Subcutaneous abdominal adipose tissue (tissue), 5 donors: ENCODE results near the gene SAMSN1.

Experiments
- H3K27ac ChIP-seq: one replicate; pipeline ENCODE4 v1.7.0; 2013; ENCODE audit warnings: low read depth, mild to moderate bottlenecking, inconsistent platforms, low read length, moderate library complexity
- H3K27me3 ChIP-seq, 5 donors: one replicate each; pipeline ENCODE4 v1.7.0; 2013; ENCODE audit warnings: low read length in 5 of 5, inconsistent platforms in 1 of 5; ENCODE audit not compliant: control insufficient read depth in 5 of 5, insufficient read depth in 4 of 5
- H3K36me3 ChIP-seq, 5 donors: one replicate each; pipeline ENCODE4 v1.7.0; 2013; ENCODE audit warnings: low read length in 5 of 5; ENCODE audit not compliant: control insufficient read depth in 5 of 5, insufficient read depth in 5 of 5
- H3K4me1 ChIP-seq, 5 donors: one replicate each; pipeline ENCODE4 v1.7.0; 2013; ENCODE audit warnings: low read length in 5 of 5, mild to moderate bottlenecking in 3 of 5, moderate library complexity in 1 of 5; ENCODE audit not compliant: control insufficient read depth in 5 of 5, insufficient read depth in 5 of 5
- H3K4me3 ChIP-seq, 5 donors: one replicate each; pipeline ENCODE4 v1.7.0; 2013; ENCODE audit warnings: low read length in 5 of 5, low read depth in 1 of 5
- H3K9ac ChIP-seq, 5 donors: one replicate each; pipeline ENCODE4 v1.7.0; 2013; ENCODE audit warnings: low read length in 5 of 5, mild to moderate bottlenecking in 4 of 5, moderate library complexity in 3 of 5
- H3K9me3 ChIP-seq, 5 donors: one replicate each; pipeline ENCODE4 v1.7.0; 2013; ENCODE audit warnings: low read length in 5 of 5; ENCODE audit not compliant: control insufficient read depth in 5 of 5
- donor health status: healthy.
- donor health status: healthy.
- donor health status: healthy.
- donor health status: healthy.
- donor health status: healthy.

Gene SAMSN1

GRCh38 chr21:14545906-14546480 is at the start of gene SAMSN1:
Gene SAMSN1, minus strand, starts transcription at chr21:14546315. Its CDS starts 54 bp downstream, at chr21:14546261.
- Histone ChIP-seq H3K9me3 (no peaks in the 10 kb centered on the region), H3K4me1 (no peaks in the 10 kb centered on the region), H3K9ac (peak within 1 kb of the TSS in 2 of 5 donors; percentile 26 to 39), H3K27ac (no peak within 1 kb of the TSS), H3K36me3 (no peaks in the 10 kb centered on the region), H3K27me3 (no peaks in the 10 kb centered on the region), H3K4me3 (peak within 1 kb of the TSS in 3 of 5 donors; percentile 34 to 40 (median 36))

- H3K9me3 ChIP-seq = peaks cover 0 to 5% (median 4%) of the 10 kb centered on the region in 5 donors
- H3K9ac ChIP-seq = no peak overlapping the region
- H3K27me3 ChIP-seq = no peaks in the 10 kb centered on the region
- no peak overlapping the region for H3K4me3 ChIP-seq
- H3K27ac ChIP-seq = no peak overlapping the region
- H3K4me1 ChIP-seq = peaks cover 0 to 16% (median 12%) of the 10 kb centered on the region in 5 donors
- H3K36me3 ChIP-seq = no peaks in the 10 kb centered on the region
These were observed 49.3 kb upstream of the SAMSN1 start for GRCh38 chr21:14595449-14595848.

GRCh38 chr21:14594967-14595366 is 48.9 kb upstream of the SAMSN1 start:
- Histone ChIP-seq H3K27me3 (no peaks in the 10 kb centered on the region), H3K9ac (no peak overlapping the region), H3K27ac (no peak overlapping the region), H3K4me3 (no peak overlapping the region), H3K9me3 (peaks cover 0 to 5% (median 4%) of the 10 kb centered on the region in 5 donors), H3K36me3 (no peaks in the 10 kb centered on the region), H3K4me1 (peaks cover 0 to 16% (median 12%) of the 10 kb centered on the region in 5 donors)

- Histone ChIP-seq H3K9ac (no peak overlapping the region), H3K27ac (no peak overlapping the region), H3K9me3 (peaks cover 0 to 5% (median 4%) of the 10 kb centered on the region in 5 donors), H3K4me3 (no peak overlapping the region), H3K27me3 (no peaks in the 10 kb centered on the region), H3K4me1 (peaks cover 0 to 16% (median 12%) of the 10 kb centered on the region in 5 donors), H3K36me3 (no peaks in the 10 kb centered on the region)
These were observed 47.1 kb upstream of the SAMSN1 start for GRCh38 chr21:14593230-14593629.

GRCh38 chr21:14592296-14593000 is 46.3 kb upstream of the SAMSN1 start:
- Histone ChIP-seq H3K36me3 (no peaks in the 10 kb centered on the region), H3K9ac (no peak overlapping the region), H3K4me1 (peaks cover 0 to 16% (median 12%) of the 10 kb centered on the region in 5 donors), H3K27me3 (no peaks in the 10 kb centered on the region), H3K4me3 (no peak overlapping the region), H3K9me3 (peaks cover 0 to 5% (median 4%) of the 10 kb centered on the region in 5 donors), H3K27ac (peak overlapping the region; percentile 57)

- H3K27me3 ChIP-seq = no peaks in the 10 kb centered on the region
- peak overlapping the region in 1 of 5 donors; percentile 13 for H3K9ac ChIP-seq
- H3K4me3 ChIP-seq = no peak overlapping the region
- H3K27ac ChIP-seq = peak overlapping the region; percentile 57
- no peaks in the 10 kb centered on the region for H3K36me3 ChIP-seq
- peaks cover 0 to 5% (median 4%) of the 10 kb centered on the region in 5 donors for H3K9me3 ChIP-seq
- peaks cover 0 to 16% (median 12%) of the 10 kb centered on the region in 5 donors for H3K4me1 ChIP-seq
These were observed 45.8 kb upstream of the SAMSN1 start for GRCh38 chr21:14591882-14592281.

GRCh38 chr21:14591377-14591776 is 45.3 kb upstream of the SAMSN1 start:
- H3K4me3 ChIP-seq = no peak overlapping the region
- peak overlapping the region; percentile 57 for H3K27ac ChIP-seq
- no peaks in the 10 kb centered on the region for H3K36me3 ChIP-seq
- H3K9ac ChIP-seq = peak overlapping the region in 1 of 5 donors; percentile 13
- no peaks in the 10 kb centered on the region for H3K27me3 ChIP-seq
- peaks cover 0 to 1% (median under 1%) of the 10 kb centered on the region in 5 donors for H3K9me3 ChIP-seq
- H3K4me1 ChIP-seq = peaks cover 0 to 16% (median 12%) of the 10 kb centered on the region in 5 donors

- H3K27me3 ChIP-seq = no peaks in the 10 kb centered on the region
- H3K4me3 ChIP-seq = no peak overlapping the region
- no peak overlapping the region for H3K27ac ChIP-seq
- H3K9ac ChIP-seq = no peak overlapping the region
- peaks cover 0 to 16% (median 12%) of the 10 kb centered on the region in 5 donors for H3K4me1 ChIP-seq
- no peaks in the 10 kb centered on the region for H3K36me3 ChIP-seq
- H3K9me3 ChIP-seq = no peaks in the 10 kb centered on the region
These were observed 43.9 kb upstream of the SAMSN1 start for GRCh38 chr21:14589855-14590563.

GRCh38 chr21:14587266-14587665 is 41.2 kb upstream of the SAMSN1 start:
- H3K9ac ChIP-seq = no peak overlapping the region
- H3K27ac ChIP-seq = no peak overlapping the region
- H3K4me3 ChIP-seq = no peak overlapping the region
- no peaks in the 10 kb centered on the region for H3K36me3 ChIP-seq
- H3K4me1 ChIP-seq = peaks cover 0 to 12% (median 10%) of the 10 kb centered on the region in 5 donors
- H3K9me3 ChIP-seq = no peaks in the 10 kb centered on the region
- no peaks in the 10 kb centered on the region for H3K27me3 ChIP-seq

- no peak overlapping the region for H3K27ac ChIP-seq
- H3K9ac ChIP-seq = no peak overlapping the region
- no peaks in the 10 kb centered on the region for H3K27me3 ChIP-seq
- H3K9me3 ChIP-seq = no peaks in the 10 kb centered on the region
- H3K4me3 ChIP-seq = no peak overlapping the region
- no peaks in the 10 kb centered on the region for H3K4me1 ChIP-seq
- no peaks in the 10 kb centered on the region for H3K36me3 ChIP-seq
These were observed 39.0 kb upstream of the SAMSN1 start for GRCh38 chr21:14585122-14585521.
